ENCODE measurements around the gene CBL. TPM values are rescaled to one million over a fixed set of nuclear protein-coding genes. Genes with fewer than 3 reads are reported as not detected.
"Not testable (repeated sequence)": the region's sequence is repeated elsewhere in the genome, so short reads cannot be mapped to it uniquely, and the experiment has no call there.

Gene CBL
- total and polyA plus RNA-seq, 2 donors, result 8.0 to 15.5 TPM

DNA sequence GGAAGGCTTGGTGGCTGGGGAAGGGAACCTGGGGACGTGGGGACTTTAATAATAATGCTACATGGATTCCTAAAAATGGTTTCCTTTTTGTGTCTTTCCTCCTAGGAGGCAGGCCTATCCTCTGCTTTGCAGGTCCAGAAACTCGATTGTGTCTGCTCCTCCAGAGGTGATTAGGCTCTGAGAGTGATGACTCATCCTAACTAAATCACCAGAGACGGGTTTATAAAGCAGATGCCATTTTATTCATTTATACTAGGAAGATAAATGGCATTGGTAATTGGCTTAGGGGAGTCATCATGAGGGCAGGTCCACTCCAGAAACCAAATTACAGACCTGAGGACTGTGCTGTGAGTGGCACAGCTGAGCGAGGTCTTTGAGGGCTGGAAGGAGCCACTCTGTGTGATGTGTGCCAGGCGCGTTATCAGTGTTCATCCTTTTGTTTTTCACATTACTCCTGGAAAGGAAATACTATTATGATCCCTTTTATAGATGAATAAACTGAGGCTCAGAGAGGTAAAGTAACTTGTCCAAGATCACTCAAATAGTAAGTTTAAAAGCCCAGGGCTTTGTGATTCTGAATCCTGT is 30.6 kb upstream of the CBL start:
- WGBS, result 64% methylated on average over 6 of the region's 6 CpGs
- DNase-seq (ENCODE audit: extremely low spot score), result no peak
- no peaks in the 10 kb centered on the region for H3K36me3 ChIP-seq (ENCODE audit: insufficient read depth)

DNA sequence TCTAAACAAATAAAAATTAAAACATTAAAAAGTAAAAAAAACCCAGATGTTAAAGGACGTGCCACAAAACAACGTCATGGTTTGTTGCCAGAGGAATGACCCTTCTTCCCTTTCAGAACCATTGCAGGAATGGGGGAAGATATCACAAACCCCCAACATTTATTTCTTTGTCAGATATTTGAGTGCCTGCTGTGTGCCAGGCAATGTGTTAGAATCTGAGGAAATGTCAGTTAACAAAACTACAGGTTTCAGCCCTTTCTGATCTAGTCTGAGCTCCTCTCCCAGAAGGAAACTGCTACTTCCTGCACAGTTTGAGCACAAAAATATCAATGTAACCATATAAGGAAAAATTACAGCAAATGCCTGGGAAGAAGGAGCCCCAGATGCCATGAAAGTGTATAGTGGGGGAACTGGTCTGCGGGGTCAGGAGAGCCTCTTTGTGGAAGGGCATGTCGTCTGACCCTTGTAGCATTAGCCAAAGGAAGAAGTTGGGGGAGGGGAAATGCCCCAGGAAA is 27.9 kb upstream of the CBL start:
- Histone ChIP-seq H3K36me3 (ENCODE audit: insufficient read depth) (no peaks in the 10 kb centered on the region), H3K4me1 (ENCODE audit: insufficient read depth) (no peaks in the 10 kb centered on the region), H3K27ac (ENCODE audit: low read depth) (no peak overlapping the region), H3K4me3 (ENCODE audit: low read depth, low read length) (no peak overlapping the region)
- WGBS, result 61% methylated on average over 4 of the region's 4 CpGs
- no peak for DNase-seq (ENCODE audit: extremely low spot score)

More for the DNA sequence above, 30.6 kb upstream of the CBL start:
- Histone ChIP-seq H3K27ac (ENCODE audit: low read depth) (no peak overlapping the region), H3K4me1 (ENCODE audit: insufficient read depth) (no peaks in the 10 kb centered on the region), H3K4me3 (ENCODE audit: low read depth, low read length) (no peak overlapping the region)

DNA sequence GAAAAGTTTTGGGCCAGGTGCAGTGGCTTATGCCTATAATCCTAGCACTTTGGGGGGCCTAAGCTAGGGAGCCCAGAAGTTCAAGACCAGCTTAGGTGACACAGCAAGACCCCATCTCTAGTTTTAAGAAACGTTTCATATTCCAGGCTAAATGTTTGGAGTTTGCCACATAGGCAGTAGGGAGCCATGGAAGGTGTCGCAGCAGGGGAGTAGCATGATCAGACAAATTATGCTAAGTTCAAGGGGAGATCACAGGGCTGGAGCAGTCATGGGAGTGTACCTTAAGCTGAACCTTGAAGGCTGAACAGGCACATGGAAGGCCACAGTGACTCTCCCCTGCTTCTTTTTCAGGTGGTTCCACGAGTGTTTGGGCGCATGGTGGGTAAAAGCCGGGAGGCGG is 26.8 kb upstream of the CBL start:
- no peak for DNase-seq (ENCODE audit: extremely low spot score)
- no peaks in the 10 kb centered on the region for H3K36me3 ChIP-seq (ENCODE audit: insufficient read depth)
- 94% methylated on average over 6 of the region's 6 CpGs for WGBS

DNA sequence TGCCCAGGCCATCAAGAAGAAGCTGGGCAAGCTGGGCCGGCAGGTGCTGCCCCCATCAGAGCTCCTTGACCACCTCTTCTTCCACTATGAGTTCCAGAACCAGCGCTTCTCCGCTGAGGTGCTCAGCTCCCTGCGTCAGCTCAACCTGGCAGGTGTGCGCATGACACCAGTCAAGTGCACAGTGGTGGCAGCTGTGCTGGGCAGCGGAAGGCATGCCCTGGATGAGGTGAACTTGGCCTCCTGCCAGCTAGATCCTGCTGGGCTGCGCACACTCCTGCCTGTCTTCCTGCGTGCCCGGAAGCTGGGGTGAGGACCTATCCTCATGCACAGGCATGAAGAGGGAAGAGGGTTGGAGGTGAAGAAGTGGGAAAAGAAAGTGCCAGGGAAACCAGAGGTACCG is 26.2 kb upstream of the CBL start:
- H3K36me3 ChIP-seq (ENCODE audit: insufficient read depth), result no peaks in the 10 kb centered on the region
- H3K4me3 ChIP-seq (ENCODE audit: low read depth, low read length), result no peak overlapping the region
- 88% methylated on average over 10 of the region's 10 CpGs for WGBS
- H3K4me1 ChIP-seq (ENCODE audit: insufficient read depth), result no peaks in the 10 kb centered on the region
- DNase-seq (ENCODE audit: extremely low spot score), result no peak
- H3K27ac ChIP-seq (ENCODE audit: low read depth), result no peak overlapping the region

More for the DNA sequence above, 26.8 kb upstream of the CBL start:
- H3K4me3 ChIP-seq (ENCODE audit: low read depth, low read length), result no peak overlapping the region
- no peak overlapping the region for H3K27ac ChIP-seq (ENCODE audit: low read depth)
- H3K4me1 ChIP-seq (ENCODE audit: insufficient read depth), result no peaks in the 10 kb centered on the region

DNA sequence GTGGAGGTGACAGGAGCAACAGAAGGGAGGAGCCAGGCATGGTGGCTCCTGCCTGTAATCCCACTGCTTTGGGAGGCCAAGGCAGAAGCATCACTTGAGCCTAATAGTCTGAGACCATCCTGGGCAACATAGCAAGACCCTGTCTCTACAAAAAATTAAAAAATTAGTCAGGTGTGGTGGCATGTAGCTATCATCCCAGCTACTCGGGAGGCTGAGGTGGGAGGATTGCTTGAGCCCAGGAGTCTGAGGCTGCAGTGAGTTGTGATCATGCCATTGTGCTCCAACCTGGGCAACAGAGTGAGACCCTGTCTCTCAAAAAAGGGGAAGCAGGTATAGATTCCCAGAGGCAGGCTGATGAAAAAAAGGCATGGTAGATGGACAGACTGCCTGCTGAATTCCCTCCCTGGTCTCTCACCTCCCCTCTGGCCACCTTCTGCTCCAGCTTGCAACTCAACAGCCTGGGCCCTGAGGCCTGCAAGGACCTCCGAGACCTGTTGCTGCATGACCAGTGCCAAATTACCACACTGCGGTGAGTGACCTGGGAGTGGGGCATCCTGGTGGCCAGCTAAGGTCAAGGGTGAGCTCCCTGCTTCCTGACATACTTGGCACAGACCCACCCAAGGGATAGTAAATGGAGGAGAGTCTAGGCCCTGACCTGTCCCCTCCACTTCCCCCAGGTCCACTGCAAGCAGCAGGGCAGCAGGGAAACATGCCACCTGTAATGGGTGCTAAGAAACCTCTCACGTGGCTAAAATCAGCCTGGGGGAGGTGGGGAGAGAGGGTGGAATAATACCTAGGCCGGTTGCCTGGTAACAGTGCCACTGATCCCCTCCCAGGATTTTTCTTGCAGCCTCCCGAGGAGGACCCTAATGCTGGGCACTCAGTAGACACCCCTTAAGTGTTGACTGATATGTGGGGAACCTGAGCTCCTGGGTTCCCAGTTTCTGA is 25.1 kb upstream of the CBL start:
- 82% methylated on average over 6 of the region's 6 CpGs for WGBS
- no peaks in the 10 kb centered on the region for H3K4me1 ChIP-seq (ENCODE audit: insufficient read depth)
- no peaks in the 10 kb centered on the region for H3K36me3 ChIP-seq (ENCODE audit: insufficient read depth)
- H3K4me3 ChIP-seq (ENCODE audit: low read depth, low read length), result no peak overlapping the region
- no peak overlapping the region for H3K27ac ChIP-seq (ENCODE audit: low read depth)
- no peak for DNase-seq (ENCODE audit: extremely low spot score)

DNA sequence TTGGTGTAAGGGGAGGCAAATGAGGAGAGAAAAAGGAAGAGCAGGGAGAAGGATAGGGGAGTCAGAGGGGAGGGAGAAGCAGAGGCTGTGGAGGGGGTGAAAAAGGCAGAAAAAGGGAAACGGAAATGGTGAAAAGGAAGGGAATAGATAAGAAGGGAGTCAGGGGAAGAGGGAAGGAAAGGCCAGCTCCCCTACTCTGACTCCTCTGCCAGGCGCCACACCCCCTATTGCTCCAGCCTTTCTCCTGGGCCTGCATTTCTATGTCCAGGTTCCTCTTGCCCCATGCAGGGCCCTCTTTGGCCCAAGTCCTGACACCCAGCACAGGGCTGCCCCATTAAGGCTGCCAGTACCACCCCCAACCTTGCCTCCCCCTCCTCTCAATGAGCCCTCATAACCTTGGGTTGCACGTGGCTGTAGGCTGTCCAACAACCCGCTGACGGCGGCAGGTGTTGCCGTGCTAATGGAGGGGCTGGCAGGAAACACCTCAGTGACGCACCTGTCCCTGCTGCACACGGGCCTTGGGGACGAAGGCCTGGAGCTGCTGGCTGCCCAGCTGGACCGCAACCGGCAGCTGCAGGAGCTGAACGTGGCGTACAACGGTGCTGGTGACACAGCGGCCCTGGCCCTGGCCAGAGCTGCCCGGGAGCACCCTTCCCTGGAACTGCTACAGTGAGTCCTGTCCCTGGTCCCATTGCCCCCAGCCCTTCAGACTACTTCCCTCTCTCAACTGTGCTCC is 24.3 kb upstream of the CBL start:
- no peaks in the 10 kb centered on the region for H3K4me1 ChIP-seq (ENCODE audit: insufficient read depth)
- no peak overlapping the region for H3K4me3 ChIP-seq (ENCODE audit: low read depth, low read length)
- DNase-seq (ENCODE audit: extremely low spot score), result no peak
- WGBS, result 87% methylated on average over 17 of the region's 17 CpGs
- H3K36me3 ChIP-seq (ENCODE audit: insufficient read depth), result no peaks in the 10 kb centered on the region
- H3K27ac ChIP-seq (ENCODE audit: low read depth), result no peak overlapping the region

DNA sequence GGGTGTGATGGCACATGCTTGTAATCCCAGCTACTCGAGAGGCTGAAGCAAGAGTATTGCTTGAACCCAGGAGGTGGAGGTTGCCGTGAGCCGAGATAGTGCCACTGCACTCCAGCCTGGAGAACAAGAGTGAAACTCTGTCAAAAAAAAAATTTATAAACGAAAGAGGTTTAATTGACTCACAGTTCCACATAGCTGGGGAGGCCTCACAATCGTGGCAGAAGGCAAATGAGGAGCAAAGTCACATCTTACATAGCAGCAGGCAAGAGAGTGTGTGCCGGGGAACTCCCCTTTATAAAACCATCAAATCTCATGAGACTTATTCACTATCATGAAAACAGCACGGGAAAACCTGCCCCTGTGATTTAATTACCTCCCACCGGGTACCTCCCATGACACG is 21.7 kb upstream of the CBL start:
- H3K4me3 ChIP-seq (ENCODE audit: low read depth, low read length); DNase-seq (ENCODE audit: extremely low spot score); H3K4me1 ChIP-seq (ENCODE audit: insufficient read depth); H3K27ac ChIP-seq (ENCODE audit: low read depth); H3K36me3 ChIP-seq (ENCODE audit: insufficient read depth): not testable (repeated sequence)
- 77% methylated on average over 9 of the region's 9 CpGs for WGBS

DNA sequence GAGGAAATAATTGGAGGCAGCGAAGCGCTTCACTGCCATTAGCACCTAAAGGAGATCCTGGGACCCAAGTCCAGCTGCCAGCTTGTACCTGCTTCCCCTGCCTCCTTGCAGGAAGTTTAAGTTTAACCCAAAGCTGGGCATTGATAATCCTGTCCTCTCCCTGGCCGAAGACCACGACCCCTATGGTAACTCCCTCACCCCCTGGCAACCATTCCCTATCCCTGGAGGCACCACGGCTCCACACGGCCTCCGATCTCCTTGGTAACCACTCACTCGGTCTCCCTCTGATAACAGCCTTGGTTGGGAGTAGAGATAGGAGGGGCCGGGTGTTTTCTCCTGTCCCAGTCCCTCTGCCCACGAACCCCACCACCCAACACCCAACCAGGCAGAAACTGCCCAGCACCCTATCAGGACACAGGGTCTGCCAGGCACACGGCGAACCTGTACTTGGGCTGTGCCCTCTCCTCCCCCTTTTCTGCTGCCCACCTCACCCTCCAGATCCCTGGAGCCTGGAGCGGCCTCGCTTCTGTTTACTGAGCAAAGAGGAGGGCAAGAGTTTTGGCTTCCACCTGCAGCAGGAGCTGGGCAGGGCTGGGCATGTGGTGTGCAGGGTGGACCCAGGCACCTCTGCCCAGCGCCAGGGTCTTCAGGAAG is 20.0 kb upstream of the CBL start:
- Histone ChIP-seq H3K4me1 (ENCODE audit: insufficient read depth) (no peaks in the 10 kb centered on the region), H3K27ac (ENCODE audit: low read depth) (no peak overlapping the region), H3K36me3 (ENCODE audit: insufficient read depth) (no peaks in the 10 kb centered on the region), H3K4me3 (ENCODE audit: low read depth, low read length) (no peak overlapping the region)
- DNase-seq (ENCODE audit: extremely low spot score), result no peak
- WGBS, result 44% methylated on average over 15 of the region's 15 CpGs

DNA sequence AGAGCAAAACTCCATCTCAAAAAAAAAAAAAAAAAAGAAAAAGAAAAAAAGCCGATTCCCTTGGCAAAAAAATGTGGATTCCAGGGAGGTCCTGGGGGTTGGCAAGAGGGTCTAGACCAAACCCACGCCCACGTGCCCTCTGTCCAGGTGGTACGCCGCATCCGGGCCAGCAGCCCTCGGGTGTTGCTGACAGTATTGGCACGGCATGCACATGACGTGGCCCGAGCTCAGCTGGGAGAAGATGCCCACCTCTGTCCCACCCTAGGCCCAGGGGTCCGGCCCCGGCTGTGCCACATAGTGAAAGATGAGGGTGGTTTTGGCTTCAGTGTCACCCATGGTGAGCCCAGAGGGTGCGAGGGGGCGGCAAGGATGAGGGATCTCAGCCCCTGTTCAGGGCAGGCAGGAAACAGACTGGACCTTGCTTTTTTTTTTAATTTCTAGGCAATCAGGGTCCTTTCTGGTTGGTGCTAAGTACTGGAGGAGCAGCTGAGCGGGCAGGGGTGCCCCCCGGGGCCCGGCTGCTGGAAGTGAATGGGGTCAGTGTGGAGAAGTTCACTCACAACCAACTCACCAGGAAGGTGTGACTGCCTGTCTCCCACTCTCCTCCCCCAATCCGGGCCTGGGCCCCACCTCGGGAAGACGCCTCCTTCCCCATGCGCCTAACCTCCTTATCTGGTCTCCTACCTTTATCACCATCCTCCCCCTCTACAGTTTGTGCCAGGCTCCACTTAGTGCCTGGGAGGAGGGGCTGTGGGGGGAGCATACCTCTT is 18.8 kb upstream of the CBL start:
- no peak overlapping the region for H3K4me3 ChIP-seq (ENCODE audit: low read depth, low read length)
- WGBS, result 85% methylated on average over 21 of the region's 21 CpGs
- H3K4me1 ChIP-seq (ENCODE audit: insufficient read depth), result no peaks in the 10 kb centered on the region
- H3K27ac ChIP-seq (ENCODE audit: low read depth), result no peak overlapping the region
- no peak for DNase-seq (ENCODE audit: extremely low spot score)
- H3K36me3 ChIP-seq (ENCODE audit: insufficient read depth), result no peaks in the 10 kb centered on the region

DNA sequence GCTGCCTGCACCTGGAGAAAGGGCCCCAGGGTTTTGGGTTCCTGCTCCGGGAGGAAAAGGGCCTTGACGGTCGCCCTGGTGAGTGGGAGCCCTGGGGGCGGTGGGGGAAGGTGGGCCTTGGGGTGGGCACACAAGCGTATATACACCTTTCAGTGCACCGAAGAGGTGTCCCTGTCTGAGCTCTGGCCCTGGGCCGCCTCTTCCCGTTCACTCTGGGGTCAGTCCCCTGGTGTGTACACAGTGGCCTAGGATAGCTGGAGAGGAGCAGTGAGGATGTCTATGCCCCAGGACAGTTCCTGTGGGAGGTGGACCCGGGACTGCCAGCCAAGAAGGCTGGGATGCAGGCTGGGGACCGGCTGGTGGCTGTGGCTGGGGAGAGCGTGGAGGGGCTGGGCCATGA is 18.1 kb upstream of the CBL start:
- DNase-seq (ENCODE audit: extremely low spot score), result no peak
- no peaks in the 10 kb centered on the region for H3K4me1 ChIP-seq (ENCODE audit: insufficient read depth)
- WGBS, result 85% methylated on average over 11 of the region's 11 CpGs
- H3K4me3 ChIP-seq (ENCODE audit: low read depth, low read length), result no peak overlapping the region
- H3K36me3 ChIP-seq (ENCODE audit: insufficient read depth), result no peaks in the 10 kb centered on the region
- H3K27ac ChIP-seq (ENCODE audit: low read depth), result no peak overlapping the region

DNA sequence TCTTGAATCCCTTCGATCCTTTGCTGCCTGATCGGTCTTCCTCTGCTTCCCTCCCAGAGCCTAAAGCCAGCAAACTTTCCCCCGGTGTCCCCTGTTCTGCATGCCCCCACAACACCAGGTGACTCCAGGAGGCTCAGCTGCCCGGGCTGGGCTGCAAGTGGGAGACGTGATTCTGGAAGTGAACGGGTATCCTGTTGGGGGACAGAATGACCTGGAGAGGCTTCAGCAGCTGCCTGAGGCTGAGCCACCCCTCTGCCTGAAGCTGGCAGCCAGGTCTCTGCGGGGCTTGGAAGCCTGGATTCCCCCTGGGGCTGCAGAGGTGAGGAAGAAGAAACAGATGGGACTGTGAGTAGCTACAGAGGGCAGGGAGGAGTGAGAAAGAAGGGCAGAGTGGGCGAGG is 17.3 kb upstream of the CBL start:
- H3K4me1 ChIP-seq (ENCODE audit: insufficient read depth), result no peaks in the 10 kb centered on the region
- H3K27ac ChIP-seq (ENCODE audit: low read depth), result no peak overlapping the region
- no peaks in the 10 kb centered on the region for H3K36me3 ChIP-seq (ENCODE audit: insufficient read depth)
- 78% methylated on average over 8 of the region's 8 CpGs for WGBS
- no peak overlapping the region for H3K4me3 ChIP-seq (ENCODE audit: low read depth, low read length)
- DNase-seq (ENCODE audit: extremely low spot score), result no peak

DNA sequence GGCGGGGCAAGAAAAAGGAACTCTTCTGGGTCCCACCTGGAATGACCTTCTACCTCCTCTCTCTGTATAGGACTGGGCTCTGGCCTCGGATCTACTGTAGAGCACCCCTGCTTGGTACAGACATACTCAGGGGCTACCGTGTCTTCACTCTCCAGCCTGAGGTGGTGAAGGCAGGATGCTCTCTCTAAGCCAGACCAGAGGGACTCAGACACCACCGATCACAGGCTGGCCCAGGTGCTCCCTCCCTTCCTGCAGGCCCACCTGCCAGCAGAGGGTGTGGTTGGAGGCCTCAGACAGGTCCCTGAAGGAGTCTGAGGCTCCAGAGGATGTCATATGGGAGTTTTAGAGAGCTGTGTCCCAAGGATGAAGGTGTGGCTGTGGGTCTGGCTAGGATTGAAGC is 16.7 kb upstream of the CBL start:
- 78% methylated on average over 4 of the region's 4 CpGs for WGBS
- no peaks in the 10 kb centered on the region for H3K4me1 ChIP-seq (ENCODE audit: insufficient read depth)
- DNase-seq (ENCODE audit: extremely low spot score), result no peak
- no peak overlapping the region for H3K27ac ChIP-seq (ENCODE audit: low read depth)
- no peak overlapping the region for H3K4me3 ChIP-seq (ENCODE audit: low read depth, low read length)
- H3K36me3 ChIP-seq (ENCODE audit: insufficient read depth), result no peaks in the 10 kb centered on the region

DNA sequence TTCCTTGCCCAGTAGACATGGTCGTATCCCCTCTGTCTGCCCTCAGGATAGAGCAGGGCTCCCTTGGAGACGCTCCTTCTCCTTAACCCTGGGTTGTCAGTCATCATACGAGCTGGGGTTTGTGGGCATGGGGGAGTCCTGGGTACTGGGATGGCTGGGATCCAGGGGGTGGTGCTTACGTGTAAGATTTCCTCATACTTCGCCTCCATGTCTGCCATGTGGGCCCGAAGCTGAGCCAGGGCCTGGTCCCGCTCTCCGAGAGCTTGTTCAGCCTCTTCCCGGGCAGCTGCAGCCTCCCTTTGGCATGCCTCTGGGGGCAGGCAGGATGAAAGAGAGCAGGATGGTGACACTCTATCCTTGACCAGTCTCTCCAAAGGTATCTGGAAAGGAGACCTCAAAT is 15.6 kb upstream of the CBL start:
- H3K36me3 ChIP-seq (ENCODE audit: insufficient read depth), result no peaks in the 10 kb centered on the region
- no peak overlapping the region for H3K4me3 ChIP-seq (ENCODE audit: low read depth, low read length)
- no peak for DNase-seq (ENCODE audit: extremely low spot score)
- WGBS, result 81% methylated on average over 9 of the region's 9 CpGs
- no peak overlapping the region for H3K27ac ChIP-seq (ENCODE audit: low read depth)
- H3K4me1 ChIP-seq (ENCODE audit: insufficient read depth), result no peaks in the 10 kb centered on the region

Measured in urinary bladder (tissue), 4 donors.